ENCODE measurements around the gene EHD4.

DNA sequence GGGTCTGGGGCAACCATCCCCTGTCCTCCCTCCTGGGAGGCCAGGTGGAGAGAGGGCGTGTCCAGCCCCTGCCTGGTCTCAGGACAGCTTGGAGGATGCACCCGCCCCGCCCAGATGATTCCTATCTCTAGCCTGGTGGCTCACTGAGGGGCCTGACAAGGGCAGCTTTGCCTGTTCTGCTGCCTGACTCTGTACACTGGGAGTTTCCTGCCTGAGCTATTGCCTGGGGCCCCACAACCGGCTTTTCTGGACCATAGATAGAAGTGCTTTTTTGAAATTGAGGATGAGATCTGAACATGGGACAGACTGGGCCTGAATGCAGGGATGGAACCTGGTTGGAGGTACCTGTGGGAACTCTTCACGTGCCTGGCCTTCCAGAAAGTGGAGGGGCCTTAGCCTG is 49.2 kb upstream of the EHD4 start:
- TF ChIP-seq ZNF274 (IDR thresholded peaks at IDR 0.05; ENCODE audit: low read depth, low read length) (no peak), YY1 (IDR thresholded peaks at IDR 0.05; ENCODE audit: insufficient read depth, insufficient read length) (no peak), SUZ12 (IDR thresholded peaks at IDR 0.05; ENCODE audit: extremely low read depth, insufficient read depth, insufficient read length) (no peak)
